ENCODE measurements around the gene HNF1A.

DNA sequence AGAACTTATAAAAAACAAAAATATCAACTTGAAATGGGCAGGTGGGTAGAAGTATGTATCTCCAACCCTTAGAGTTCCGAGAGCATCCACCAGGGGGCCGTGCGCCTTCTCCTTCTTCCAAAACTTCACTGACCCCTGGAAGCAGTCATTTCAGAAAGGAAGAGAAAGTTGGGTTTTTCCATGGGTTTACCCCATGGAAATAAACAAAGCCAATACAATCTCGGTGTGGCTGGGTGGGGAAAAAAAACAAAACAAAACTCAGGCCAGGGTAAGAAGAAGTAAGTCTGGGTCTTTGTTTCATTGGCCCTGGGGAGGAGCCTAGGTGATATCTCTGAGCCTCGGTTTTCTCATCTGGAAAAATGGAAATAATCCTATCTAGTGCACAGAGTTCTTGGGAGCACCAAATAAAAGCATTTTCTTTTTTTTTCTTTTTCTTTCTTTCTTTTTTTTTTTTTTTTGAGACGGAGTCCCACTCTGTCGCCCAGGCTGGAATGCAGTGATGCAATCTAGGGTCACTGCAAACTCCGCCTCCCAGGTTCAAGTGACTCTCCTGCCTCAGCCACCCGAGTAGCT lies 33.6 kb upstream of the HNF1A start:
- TF ChIP-seq NR1H2 (CRISPR knock-in tag; IDR thresholded peaks at IDR 0.05; ENCODE audit: borderline replicate concordance, low read depth) (no peak), STAT5B (CRISPR knock-in tag; IDR thresholded peaks at IDR 0.05) (no peak), NR2F1 (CRISPR knock-in tag; IDR thresholded peaks at IDR 0.05) (no peak), ZNF121 (CRISPR knock-in tag; IDR thresholded peaks at IDR 0.05) (no peak), ZNF556 (CRISPR knock-in tag; IDR thresholded peaks at IDR 0.05; ENCODE audit: borderline replicate concordance) (no peak), ZZZ3 (CRISPR knock-in tag; IDR thresholded peaks at IDR 0.05; ENCODE audit: borderline replicate concordance) (no peak), SMAD1 (CRISPR knock-in tag; IDR thresholded peaks at IDR 0.05; ENCODE audit: borderline replicate concordance, low read depth) (no peak), ONECUT2 (CRISPR knock-in tag; IDR thresholded peaks at IDR 0.05) (no peak), ZFP36 (IDR thresholded peaks at IDR 0.05; ENCODE audit: borderline replicate concordance, low read depth, low read length, partially characterized antibody) (no peak), TCF12 (IDR thresholded peaks at IDR 0.05) (no peak), TCF12 (CRISPR knock-in tag; IDR thresholded peaks at IDR 0.05) (no peak)

Data from HepG2 (cell line).